ENCODE results near the gene MEX3D.
A peak's percentile ranks its signal among the peaks of the same experiment; 100 is the strongest.

- no peak for TF ChIP-seq POLR2A (IDR thresholded peaks at IDR 0.05)
- TF ChIP-seq CTCF (IDR thresholded peaks at IDR 0.05) = peak; percentile 44 to 83 (median 70)
Observed at GRCh38 chr19:1513499-1514294, 54.4 kb downstream of the MEX3D start.

Measured in esophagus squamous epithelium (tissue), 4 donors.